HG03025 (cell line): ENCODE data around the gene PACRG.

Experiments used
- ATAC-seq: cut with Tn5 transposase; IDR thresholded peaks from one replicate; pipeline ENCODE4 v1.9.1; 2021; ENCODE audit warnings: mild to moderate bottlenecking, moderate library complexity; ENCODE audit not compliant: unreplicated experiment, low FRiP score

PACRG gene

DNA sequence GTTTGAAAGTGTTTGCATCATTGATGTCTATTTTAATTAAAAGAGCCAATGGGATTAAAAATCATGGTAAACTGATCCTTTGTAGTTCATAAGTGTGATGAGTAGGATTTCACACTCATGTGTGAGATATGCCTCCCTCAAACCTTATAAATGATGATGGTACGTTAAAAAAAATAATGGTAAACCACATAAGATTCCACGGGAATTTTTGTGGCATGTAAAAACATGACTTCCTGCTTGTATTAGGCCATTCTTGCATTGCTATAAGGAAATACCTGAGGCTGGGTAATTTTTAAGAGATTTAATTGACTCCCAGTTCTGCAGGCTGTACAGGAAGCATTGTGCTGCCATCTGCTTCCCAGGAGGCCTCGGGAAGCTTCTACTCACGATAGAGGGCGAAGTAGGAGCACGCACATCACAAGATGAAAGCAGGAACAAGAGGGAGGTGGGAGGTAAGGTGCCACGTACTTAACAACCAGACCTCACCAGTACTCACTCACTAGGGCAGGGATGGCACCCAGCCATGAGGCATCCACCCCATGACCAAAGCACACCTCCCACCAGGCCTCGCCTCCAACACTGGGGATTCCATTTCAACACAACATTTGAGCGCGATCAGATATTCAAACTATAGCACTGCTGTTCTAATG is 499.2 kb downstream of the PACRG start:
- ATAC-seq, result no peak

DNA sequence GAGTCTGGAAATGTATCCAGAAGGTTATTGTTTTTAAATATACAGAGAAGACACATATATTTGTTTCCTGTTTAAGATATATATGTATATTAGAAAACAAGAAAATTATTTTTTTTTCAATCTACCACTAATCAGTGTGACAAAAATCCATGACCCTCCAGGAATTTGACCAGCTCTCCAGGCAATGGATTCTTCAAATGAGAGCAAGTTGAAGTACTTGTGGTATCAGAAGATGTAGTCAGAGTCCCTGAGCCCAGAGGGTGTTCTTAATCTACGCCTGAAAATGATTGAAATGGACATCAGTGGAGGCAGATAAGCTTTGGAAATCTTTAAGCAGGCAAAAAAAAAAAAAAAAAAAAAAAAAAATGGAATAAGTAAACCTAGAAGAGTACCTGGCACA is 500.3 kb downstream of the PACRG start:
- ATAC-seq, result no peak

DNA sequence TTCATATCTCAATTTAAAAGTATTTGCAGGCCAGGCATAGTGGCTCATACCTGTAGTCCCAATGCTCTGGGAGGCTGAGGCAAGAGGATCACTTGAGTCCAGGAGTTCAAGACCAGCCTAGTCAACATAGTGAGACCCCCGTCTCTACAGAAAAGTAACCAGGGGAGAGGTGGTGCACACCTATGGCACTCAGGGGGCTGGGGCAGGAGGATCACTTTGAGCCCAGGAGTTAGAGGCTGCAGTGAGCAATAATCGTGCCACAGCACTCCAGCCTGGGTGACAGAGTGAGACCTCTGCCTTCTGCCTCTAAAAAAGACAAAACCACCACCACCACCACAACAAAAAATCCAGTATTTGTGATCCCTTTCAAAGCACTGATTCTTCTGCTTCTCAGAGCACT is 501.3 kb downstream of the PACRG start:
- no peak for ATAC-seq

DNA sequence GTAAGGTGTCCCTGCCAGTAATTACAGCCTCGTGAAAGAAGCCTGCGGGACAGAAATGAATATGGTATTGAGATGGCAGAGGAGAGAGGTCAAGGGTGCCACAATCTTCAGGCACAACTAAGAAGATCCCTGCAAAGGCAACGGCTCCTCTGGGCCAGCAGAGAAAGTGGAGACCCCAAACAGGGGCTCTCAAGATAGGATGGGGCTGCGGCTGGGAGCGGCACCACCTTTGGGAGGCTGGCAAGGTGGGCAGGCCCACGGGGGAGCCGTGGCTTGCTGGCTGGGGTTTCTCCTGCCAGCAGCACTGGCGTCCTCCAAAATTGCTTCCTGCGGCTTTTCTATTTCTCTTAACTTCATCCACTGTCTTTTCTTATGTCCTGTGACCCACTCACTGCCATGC is 503.1 kb downstream of the PACRG start:
- ATAC-seq, result no peak

DNA sequence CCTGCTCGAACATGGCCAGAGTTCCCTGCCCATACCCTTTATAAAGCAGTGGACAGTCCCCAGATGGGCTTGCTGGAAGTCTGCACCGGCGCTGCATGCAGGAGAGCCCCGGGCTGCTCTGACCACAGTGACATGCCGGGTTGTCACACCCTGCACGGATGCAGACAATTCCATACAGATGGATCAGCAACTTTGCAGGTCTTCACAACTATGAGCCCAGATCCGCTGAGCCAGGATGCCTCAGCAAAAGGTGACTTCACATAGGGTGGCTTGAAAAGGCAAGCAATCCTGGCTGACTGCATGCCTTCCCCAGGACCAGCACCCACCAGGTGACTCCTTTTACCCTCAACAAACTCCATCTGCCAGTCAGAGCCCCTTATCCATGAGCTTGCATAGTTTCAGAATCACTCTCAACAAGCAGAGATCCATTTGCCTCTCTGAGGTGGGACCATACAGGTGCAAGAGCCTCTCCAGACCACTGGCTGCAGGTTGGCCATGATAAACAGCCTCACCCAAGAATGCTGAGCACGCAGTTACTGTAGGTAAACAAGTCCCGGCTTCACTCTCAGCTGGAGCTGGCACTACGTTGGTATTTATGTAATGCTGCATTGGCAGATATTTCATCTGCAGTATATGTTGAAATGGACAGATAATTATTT is 503.7 kb downstream of the PACRG start:
- ATAC-seq, result no peak

DNA sequence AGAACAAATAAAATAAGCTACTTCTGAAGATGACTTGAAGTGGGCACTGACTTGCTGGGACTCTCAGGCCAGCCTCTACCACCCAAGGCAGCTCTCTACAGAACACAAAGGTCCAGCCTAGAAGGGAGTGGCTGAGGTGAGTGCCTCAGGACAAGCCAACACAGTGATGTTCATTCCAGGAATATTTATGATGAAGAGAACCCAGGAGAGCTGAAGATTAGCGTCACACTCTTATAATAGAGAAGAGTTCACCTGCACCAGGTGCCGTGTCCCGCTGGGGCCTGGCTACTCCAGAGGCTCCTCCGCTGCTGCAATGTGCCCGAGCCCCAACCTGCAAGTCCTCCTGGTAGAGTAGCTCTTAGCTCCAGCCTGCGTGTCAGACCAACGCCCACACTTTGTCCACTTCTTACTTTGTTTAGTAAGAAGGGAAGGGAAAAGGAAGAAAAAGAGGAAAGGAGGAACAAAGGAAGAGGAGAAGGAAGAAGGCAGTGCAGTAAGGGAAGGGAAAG is 504.3 kb downstream of the PACRG start:
- ATAC-seq, result no peak

DNA sequence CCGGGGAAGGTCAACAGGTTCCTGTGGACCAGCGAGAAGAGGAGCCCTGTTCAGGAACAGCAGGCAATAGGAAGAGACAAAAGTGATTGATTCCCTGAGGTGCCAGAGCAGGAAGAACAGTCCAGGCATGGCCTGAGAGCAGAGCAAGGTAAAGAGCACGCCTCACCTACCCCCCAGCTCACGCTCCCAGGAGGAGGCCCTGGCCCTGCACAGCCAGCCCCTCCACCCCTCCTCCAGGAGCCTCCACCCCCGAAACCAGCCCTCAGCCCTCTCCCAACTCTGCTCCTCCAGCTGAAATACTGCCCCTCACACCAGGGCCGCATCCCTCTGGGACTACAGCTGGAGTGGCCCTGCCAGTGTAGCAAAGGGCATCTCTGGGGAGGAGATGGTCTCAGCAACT is 504.9 kb downstream of the PACRG start:
- ATAC-seq, result no peak

DNA sequence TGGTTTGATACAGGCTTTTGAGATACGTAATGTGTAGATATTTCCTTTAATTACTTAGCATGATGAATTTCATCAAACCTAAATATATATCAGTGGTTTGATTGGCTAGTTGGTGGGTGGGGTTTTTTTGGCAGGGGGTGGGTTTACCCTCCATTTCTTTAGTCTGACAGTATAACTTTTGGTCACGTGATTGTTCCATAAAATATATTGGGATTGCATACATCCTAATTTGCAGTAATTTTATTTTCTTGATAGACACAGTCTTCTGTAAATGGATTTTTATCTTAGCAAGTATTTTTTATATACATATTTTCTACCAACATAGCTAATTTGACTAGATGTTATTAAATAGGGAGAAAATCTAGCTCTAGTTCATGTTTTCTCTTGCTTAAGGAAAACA is 509.3 kb downstream of the PACRG start:
- no peak for ATAC-seq

DNA sequence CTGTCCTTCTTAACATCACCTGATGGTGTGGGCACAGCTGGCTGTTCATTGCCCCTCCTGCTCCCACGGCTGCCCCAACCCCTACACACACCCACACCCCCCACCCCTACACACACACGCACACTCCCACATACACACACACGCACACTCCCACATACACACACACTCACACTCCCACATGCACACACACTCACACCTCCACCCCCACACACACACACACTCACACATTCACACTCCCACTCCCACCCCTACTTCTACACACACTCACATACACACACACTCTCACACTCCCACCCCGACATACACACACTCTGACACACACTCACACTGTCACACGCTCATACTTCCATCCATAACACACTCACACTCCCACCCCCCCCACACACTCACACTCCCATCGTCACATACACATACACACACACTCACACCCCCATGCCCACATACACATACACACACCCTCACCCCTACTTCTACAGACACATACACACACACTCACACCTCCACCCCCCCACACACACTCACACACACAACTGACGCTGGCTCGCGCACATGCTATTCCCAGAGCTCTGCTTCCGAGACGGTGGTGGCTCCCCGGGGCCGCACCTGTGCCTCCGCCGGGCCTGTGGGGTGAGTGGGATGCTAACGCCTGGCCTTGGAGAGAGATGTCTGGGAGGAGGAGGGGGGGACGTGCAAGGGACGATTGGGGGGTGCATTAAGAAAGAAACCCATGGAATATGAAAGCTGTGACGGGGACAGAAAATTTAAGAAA is 512.0 kb downstream of the PACRG start:
- no peak for ATAC-seq

DNA sequence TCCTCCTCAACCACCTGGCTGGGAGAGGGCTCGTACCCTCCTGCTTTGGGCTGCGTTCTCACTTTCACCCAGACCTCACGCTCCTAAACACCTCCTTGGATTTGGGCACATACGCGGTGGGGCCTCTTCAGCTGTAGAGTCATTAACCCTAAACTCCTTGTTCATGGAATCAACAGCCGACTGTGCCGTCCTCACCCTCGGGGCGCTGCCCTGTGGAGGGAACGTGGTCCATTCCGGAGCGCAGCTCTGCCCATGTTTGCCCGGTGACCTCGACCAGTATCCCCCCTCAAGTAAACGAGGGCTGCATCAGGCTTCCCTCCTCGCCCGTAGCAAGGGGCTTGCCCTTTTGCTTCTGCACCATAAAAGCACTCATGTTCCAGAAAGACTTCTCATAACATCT is 512.8 kb downstream of the PACRG start:
- no peak for ATAC-seq

DNA sequence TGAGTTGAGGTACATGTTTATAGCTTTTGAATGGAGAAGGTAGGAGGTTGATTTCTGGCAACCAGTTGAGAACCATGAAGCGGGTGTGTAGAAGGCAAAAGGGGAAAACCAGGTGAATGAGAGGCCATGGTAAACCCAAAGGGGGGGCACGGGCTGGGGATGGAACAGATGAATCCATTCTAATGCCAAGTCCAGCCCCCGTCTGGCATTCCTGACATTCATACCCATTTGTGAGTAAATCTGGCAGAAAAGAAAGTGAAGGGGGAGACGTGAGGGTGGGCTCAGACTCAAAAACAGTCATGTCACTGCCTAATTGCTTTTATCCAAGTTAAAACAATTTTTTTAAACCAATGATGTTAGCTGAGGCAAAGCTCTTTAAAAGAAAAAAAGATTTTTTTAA is 513.9 kb downstream of the PACRG start:
- no peak for ATAC-seq

DNA sequence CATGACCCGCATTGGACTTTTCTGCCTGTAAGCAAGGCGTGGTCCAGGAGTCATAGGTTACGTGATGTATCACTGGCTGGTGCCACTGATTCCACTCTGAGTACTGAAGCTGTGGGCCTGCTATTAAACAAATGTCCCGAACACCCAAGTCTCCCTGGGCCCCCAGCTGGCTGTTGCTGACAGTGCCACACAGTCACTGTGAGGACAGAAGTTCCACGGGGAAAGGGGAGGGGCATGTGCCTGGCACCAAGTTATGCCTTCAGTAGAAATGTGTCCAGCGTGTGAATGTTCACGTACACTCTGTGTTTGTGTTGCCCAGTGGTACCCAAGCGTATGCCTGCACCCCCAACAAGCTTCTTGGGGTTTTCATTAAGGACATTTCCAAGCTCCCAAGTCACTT is 515.3 kb downstream of the PACRG start:
- no peak for ATAC-seq

DNA sequence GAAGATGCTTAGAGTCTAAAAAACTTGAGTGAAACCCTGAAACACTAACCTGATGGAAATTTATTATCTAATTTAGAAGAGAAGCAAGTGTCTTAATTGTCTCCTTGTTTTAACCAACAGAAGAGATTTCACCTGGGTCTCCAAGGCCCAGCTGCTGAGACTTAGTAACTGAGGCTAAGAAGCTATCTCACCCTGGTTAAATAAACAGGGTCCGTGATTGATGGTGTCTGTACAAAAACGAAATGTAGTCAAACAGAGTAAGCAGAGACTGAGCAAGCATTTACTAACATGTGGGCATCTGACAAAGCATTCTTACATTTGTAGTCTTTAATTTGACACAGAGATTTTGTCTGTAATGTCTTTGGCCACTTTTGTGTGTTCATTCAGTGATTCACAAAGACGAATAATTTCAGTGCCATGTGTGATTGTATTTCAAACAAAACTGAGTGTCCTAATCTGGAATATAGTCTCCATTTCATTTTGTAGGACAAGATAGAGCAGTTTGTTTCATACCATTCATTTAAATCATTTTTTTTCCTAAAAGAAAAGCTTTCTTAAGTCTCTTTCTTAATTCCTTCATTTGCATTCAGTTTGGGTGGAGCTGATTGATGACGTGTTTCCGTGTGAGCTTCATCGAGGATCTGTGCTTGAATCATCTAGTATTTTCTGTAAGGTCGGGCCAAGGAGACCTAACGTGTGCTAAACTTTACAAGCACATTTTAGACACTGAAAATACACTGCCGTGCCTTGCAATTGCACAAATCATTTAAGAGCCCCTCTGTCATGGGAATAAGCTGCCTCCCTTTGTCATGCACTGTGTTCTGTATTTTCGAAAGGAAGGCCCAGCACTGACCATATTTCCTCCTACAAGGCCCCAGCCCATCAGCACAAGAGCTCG is 516.2 kb downstream of the PACRG start:
- ATAC-seq, result no peak

DNA sequence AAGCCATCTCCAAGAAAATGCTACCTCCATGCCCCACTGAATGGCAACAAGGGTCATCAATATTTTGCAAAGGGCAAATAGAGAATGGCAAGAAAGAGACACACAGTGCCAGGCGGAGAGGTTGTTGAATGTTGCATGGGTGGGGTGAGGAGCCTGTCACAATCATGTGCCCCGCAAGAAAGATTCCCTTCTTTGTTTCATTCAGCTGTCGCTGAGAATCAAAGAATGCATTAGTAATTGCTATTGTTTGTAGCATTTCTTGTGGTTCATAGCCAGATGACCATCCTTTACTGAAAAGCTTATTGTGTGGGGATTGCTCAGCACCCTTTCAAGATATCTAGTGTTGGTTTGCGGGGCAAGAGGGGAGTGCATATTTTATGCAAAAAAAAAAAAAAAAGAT is 520.3 kb downstream of the PACRG start:
- no peak for ATAC-seq

DNA sequence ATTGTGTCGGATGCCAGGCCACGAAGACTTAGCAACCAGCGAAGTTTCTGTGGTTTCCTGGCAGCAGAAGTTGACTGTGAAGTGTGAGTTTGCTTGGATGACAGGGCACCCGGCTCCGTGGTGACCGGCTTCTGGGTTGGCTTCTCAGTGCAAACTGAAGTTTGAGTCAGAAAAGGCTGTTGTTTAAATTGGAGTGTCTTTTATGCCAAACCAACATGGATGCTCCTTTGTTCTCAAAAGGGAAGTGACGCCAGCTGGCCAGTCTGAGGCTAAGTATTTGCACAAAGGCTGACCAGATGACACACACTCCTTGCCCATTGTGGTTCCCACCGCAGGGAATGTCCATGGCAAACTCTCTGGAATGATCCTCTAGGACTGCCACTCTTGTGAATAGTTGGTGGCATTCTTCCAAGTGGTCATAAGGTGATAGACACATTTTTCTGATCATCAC is 521.9 kb downstream of the PACRG start:
- ATAC-seq, result no peak

DNA sequence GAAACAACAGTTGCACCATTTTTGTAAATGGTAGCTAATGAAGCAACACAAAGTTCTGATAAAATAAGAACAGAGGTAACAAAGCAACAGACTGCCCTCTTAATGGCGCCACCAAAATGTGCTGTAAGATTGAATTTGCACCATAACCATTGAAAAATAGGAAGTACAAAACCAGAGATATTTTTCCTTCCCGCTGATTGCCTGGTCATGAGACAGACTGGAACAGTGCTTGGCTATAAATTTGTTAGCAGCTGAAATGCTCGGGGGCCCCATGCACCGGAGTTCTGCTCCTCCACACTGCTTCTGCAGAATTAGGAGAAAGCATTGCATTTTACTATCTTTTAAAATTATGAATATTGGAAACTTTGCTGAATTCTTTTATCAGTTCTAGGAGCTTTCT is 522.3 kb downstream of the PACRG start:
- no peak for ATAC-seq

DNA sequence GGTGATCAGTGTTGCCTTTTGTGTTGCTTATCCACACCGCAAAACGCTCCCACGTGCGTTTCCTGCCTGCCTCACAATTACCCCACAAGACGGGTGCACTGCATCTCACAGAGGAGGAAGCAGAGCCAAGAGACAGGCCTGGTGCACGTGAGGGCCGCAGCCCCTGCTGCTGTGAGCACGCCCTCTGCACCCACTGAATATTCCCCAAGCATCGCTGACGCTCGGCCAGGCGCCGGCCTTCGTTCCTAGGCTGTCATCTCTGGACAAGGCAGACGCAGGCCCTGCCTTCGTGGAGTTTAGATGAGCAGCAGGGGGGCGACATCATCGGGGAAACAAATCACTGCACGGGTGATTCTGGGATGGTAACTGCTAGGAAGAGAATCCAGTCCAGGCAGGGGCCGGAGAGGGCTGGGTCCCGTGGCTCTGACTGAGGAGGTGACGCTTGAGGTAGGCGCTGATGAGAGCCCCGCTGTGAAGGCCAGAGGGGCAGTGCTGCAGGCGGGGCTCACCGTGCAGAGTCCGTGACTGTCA is 524.4 kb downstream of the PACRG start:
- ATAC-seq, result no peak

DNA sequence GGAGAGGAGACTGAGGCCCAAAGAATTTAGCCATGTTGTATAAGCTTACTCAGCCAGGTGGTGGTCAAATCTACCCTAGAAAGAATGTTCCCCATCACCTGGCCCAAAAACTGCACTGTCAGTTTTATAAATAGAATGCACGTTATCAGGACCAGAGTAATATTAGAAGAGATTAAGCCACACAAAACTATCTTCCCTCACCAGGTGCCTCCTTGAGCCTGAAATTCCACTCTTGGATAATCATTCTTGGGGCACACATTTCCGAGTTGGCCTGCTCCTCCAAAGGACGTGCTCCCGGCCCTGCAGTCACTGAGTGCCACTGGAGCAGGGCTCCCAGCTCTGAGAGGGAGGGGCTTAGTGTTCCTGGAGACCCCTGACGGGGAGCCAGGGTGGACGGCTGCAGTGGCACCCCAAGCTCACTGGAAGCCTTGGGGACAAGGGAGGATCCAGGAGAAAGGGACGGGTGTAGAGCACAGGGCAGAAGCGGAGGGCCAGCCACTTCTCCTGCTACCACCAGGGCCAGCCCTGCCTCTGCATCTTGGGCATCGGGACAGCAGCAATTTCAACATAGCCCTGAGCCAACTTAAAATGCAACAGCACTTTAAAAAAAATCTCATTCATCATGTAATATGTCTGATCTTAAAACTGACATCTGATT is 525.9 kb downstream of the PACRG start:
- no peak for ATAC-seq

DNA sequence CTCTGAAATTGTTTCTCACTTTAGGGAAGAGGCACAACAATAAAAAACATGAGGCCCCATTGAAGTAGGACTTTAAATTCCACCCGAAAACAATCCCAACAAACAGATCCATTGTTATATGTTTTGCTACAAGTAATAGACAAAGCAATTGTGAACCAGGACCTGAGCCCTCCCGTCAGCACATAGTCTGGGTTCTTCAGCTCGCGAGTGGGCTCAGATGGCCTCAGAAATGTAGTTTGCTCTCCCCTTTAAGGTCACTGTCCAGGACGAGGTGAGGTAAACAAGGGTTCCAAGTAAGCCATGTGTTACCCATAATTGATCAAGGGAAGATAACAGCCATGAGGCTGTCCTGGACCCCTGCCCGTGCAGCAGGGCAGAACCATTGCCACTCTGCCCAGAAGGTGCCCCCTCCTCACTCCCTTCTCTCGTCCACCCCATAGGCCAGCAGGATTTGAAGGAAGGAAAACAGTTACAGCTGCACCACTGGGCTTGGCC is 526.6 kb downstream of the PACRG start:
- ATAC-seq, result no peak

DNA sequence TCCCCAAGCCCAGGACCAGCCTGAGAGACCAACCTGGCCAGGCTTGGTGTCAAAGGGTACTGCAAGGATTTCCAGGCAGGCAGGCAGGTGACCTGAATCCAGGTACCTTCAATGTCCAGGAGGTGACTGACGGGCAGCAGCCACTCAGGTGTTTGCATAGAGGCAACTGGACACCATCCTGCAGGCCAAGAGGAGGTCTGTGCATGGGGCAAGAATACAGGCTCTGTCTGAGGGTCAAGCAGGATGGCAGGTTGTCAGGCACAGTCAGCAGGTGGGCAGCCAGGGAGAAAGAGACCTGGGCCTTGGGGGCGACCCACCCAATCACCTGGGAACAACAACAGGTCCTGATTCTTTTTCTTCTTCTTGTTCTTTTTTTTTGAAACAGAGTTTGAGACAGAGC is 527.5 kb downstream of the PACRG start:
- ATAC-seq, result no peak
